Loucy (cell line): ENCODE results near the gene BARX1.

Source experiments
- EZH2phosphoT487 ChIP-seq: fragments of 200-600 bp; IDR thresholded peaks from 2 replicates; pipeline ENCODE4 v1.6.1; 2018; ENCODE audit warnings: antibody characterized with exemption, mild to moderate bottlenecking, moderate library complexity, borderline replicate concordance
- TF ChIP-seq, protein P1 (sequence below): fragments of 200-600 bp; sonication (generic); conservative IDR thresholded peaks from 2 replicates; pipeline ENCODE4 v1.5.1; 2014; ENCODE audit warnings: mild to moderate bottlenecking, antibody characterized with exemption, low read length

DNA sequence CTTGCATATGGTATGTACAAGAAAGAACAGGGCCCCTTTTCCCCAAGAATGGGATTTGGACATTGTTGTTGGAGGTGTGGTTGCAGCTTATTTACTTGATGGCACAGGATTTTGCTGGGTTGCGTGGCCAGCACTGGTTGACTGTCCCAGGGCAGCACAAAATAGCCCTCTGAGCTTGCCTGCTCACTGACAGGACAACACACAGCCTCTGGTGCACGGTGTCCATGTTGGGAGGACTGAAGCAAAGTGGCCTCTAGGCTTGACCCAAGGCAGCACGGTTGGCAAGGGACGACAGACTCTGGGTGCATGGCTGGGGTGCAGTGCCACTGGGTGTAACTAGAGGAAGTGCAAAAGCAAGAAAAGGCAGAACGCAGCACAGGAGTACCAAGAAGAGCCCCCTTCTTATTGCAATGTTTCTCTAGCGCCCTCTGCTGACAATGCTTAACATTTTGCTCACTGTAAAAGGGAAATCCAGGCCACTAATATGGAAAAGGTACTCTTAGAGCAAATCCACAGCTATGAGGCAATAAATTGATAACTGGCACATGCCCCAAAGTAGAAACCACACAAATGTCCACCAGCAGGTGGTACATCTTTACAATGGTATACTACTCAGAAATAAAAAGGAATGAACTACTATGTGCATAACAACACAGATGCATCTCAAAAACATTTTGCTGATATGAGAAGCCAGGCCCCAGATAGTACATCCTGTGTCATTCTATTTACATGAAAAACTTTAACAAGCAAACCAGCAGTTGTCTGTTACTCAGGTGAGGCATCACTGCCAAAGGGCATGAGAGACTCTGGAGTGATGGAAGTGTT lies 47.4 kb upstream of the BARX1 start:
- TF ChIP-seq, protein P1, sequence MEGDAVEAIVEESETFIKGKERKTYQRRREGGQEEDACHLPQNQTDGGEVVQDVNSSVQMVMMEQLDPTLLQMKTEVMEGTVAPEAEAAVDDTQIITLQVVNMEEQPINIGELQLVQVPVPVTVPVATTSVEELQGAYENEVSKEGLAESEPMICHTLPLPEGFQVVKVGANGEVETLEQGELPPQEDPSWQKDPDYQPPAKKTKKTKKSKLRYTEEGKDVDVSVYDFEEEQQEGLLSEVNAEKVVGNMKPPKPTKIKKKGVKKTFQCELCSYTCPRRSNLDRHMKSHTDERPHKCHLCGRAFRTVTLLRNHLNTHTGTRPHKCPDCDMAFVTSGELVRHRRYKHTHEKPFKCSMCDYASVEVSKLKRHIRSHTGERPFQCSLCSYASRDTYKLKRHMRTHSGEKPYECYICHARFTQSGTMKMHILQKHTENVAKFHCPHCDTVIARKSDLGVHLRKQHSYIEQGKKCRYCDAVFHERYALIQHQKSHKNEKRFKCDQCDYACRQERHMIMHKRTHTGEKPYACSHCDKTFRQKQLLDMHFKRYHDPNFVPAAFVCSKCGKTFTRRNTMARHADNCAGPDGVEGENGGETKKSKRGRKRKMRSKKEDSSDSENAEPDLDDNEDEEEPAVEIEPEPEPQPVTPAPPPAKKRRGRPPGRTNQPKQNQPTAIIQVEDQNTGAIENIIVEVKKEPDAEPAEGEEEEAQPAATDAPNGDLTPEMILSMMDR, result peak; percentile 92
- no peak for TF ChIP-seq EZH2phosphoT487
